ENCODE measurements around the gene EXOC7.

The EXOC7 gene, protein sequence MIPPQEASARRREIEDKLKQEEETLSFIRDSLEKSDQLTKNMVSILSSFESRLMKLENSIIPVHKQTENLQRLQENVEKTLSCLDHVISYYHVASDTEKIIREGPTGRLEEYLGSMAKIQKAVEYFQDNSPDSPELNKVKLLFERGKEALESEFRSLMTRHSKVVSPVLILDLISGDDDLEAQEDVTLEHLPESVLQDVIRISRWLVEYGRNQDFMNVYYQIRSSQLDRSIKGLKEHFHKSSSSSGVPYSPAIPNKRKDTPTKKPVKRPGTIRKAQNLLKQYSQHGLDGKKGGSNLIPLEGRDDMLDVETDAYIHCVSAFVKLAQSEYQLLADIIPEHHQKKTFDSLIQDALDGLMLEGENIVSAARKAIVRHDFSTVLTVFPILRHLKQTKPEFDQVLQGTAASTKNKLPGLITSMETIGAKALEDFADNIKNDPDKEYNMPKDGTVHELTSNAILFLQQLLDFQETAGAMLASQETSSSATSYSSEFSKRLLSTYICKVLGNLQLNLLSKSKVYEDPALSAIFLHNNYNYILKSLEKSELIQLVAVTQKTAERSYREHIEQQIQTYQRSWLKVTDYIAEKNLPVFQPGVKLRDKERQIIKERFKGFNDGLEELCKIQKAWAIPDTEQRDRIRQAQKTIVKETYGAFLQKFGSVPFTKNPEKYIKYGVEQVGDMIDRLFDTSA

DNA sequence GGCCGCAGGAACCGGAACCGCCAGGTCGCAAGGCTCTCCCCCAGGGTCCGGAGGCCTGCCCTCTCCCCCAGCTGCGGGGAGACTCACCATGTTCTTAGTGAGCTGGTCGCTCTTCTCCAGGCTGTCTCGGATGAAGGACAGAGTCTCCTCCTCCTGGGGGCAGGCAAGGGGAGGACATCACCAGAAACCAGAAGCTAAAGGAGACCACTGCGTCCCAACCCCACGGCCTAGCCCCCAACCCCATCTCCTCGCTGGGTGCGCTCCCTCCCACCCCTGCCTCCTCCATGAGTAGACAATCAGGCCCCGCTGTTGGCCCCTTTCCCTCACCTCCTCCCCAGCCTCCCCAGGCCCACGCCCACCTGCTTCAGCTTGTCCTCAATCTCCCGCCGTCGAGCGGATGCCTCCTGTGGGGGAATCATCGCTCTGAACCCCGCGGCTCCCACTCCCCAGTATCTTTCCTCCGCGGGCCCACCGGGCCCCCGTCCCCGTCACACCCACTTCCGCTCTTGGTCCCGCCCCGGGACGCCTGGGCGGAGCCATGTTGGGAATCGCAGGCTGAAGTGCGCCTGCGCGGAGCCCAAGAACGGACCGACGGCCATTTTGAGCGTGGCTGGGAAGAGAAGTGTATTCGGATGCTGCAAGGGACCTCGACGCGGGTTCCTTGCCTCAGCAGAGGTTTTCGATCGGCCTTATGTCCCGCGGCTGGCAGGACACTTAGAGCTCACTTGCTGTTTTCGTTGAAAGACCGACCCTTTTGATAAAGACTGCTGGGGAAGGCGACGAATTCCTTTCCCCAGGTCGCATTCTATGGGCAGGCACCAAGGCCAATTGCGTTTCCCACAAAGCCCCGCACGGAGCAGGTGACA is at the start of gene EXOC7:
Gene EXOC7, minus strand, starts transcription at position 514 of the 866 bp plus-strand sequence. Its CDS starts 95 bp downstream, at position 419.
- peak; percentile 94 for DNase-seq (ENCODE audit: low spot score)

DNA sequence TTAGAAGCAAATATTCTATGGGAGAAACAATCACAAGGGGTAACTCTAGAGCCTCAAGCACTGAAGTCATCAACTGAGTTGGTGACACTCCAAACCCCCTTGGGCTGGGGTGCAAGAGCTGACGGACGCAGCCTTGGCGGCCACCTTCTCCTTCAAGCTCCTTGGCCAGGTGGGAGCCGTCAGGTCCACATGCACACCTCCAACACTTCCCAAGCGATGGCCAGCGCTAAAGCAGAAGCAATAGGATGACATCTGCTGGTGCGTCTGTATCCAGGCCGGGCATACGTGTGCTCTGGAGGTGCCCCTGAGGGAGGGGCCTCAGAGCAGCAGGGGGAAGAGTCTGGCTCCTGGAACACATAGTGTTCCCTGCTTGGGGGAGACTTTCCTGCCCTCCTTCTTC is 49.6 kb upstream of the EXOC7 start:
- no peak for DNase-seq (ENCODE audit: low spot score)

DNA sequence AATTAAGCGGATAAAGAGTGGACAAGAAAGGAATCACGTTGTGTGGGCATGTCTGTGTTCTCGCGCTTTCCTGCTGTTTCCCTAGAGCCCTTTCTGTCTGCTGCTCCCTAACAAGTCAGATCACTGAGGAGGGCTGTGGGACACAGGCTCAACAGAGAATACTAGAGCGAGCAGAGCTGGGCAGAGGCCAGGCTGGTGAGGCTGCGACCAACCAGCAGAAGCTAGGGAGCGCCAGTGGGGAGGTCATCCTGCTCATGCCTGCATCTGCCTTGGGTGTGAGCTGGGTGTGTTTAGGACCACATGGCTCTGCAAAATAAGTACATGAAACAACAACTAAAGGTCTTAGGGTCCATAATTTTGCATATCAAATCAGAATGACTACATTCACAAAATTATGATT is 49.0 kb upstream of the EXOC7 start:
- no peak for DNase-seq (ENCODE audit: low spot score)

DNA sequence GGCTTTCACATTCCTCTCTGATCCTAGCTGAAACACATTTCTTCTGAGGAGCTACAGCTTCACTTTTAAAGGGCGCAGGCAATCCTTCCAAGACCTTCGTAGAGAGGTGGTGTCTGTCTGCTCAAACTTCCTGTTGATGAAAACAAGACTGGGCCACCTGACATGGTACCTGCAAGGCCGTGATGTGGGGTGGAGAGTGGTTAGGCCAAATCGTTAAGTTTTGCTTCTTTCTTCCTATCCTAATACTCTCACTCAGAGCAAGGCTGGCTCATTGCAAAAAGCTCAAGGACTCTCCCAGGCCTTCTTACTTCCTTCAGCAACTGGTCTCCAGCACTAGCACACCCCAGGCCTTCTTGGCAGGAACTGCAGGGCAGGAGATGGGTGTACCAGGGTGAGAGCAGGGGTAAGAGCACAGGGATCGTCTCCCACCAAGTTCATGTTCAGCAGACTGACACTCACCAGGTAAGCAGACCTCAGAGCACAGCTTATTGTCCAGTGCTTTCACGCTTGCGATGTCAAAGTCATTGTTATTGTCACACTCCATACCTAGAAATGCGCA is 48.4 kb upstream of the EXOC7 start:
- no peak for DNase-seq (ENCODE audit: low spot score)

DNA sequence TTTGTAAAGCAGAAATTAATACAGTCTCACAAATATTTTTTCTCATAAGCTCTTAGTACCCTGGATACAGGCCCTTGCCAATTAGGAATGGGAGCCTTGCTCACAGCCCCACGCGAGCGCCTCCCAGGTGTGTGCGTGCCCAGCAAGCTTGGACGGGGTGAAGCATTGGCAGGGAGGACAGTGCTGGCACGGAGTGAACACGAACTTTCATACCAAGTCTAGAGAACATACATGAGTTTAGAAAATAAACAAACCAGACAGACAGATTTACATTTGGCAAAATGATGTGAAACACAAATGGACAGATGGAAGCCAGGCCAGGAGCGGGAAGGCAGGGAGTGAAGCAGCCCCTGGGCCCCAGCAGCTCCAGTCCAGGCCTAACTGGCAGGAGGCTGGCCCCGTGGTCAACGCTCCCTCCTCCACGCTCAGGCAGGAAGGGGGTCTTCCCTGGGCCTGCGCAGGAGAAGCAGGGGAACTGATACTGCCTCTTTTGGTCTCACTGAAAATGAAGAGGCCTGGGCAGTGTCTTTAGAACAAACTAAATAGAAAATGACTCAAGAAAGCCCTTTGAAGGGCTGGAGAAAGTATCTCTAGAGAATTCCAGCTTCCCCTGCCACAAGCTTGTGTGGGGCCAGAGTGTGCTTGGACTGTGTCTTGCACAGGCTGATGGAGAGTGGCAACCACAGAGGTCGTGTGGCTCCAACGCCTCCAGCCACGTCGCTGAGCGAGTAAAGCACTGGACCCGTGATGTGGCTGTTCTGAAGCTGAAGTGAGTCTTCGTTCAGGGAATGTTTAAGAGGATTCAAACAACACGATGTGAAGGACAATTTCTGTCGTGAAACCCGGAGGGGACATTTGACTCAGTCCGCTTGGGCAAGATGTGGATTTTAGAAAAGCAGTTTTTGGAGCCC is 47.4 kb upstream of the EXOC7 start:
- no peak for DNase-seq (ENCODE audit: low spot score)

DNA sequence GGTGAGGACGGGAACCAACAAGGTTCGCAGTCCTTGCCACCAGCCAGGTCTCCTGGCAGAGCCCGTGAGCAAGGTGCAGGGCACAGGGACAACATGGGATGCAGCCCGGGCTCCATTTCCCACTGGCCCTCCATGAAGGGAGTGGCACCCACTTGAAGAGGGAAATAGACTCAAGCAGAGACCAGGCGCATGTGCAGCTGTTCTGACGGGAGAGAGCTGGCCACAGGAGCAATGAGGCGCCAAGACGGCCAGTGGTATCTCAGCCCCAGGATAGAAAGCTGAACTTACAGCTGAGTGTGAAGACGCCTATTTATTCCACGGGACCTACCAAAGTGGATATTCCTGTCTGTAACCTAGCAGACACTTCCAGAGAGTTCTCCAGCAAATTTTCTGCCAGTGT is 45.6 kb upstream of the EXOC7 start:
- no peak for DNase-seq (ENCODE audit: low spot score)

DNA sequence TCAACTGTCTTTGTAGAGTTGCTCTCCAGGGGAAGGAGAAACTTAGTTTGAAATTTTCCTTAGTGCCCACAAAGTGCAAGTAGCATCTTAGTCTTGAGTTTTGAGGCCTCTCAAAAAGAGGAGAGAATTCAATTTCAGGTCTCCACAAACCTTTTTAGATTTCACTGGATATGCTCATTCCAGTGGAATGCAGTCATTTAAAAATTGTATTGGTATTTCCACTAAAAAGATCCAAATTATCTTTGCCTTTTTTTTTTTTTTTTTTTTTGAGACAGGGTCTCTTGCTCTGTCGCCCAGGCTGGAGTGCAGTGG is 44.4 kb upstream of the EXOC7 start:
- DNase-seq (ENCODE audit: low spot score) = no peak

DNA sequence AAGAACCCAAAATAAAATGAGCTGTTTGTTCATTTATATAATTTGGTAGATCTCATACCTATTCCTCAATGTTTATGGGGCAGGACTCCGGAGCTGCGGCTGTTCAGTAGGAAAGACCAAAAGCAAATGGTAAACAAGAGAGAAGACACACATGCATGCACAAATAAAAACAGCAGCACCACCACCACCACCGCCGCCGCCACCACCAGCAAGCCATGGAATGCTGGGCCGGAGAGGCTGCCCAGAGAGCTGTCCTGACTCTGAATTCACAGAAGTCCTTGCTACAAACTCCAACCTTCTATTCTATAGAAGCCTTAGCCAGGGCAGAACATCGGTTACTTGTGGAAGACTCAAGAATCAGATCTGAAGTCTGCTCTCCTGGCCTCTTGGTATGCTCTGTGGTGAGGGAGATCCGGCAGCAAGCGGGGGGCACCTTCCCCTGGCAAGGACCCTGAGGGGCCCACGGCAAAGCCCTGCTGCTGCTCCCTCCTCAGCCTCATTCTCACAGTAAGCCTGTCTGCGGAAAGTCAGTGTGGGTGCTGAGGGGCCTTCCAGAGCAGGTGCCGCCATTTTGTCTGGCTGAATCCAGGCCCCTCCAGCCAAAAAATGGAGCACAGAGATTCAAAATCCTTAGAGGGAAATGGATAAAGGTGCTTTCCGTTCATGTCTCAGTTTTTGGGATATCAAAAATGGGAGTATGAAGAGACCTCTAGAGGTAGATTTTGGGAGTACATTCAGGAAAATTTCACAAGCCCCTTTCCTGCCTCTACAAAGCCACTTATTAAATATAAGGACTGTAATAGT is 43.8 kb upstream of the EXOC7 start:
- DNase-seq (ENCODE audit: low spot score) = no peak

DNA sequence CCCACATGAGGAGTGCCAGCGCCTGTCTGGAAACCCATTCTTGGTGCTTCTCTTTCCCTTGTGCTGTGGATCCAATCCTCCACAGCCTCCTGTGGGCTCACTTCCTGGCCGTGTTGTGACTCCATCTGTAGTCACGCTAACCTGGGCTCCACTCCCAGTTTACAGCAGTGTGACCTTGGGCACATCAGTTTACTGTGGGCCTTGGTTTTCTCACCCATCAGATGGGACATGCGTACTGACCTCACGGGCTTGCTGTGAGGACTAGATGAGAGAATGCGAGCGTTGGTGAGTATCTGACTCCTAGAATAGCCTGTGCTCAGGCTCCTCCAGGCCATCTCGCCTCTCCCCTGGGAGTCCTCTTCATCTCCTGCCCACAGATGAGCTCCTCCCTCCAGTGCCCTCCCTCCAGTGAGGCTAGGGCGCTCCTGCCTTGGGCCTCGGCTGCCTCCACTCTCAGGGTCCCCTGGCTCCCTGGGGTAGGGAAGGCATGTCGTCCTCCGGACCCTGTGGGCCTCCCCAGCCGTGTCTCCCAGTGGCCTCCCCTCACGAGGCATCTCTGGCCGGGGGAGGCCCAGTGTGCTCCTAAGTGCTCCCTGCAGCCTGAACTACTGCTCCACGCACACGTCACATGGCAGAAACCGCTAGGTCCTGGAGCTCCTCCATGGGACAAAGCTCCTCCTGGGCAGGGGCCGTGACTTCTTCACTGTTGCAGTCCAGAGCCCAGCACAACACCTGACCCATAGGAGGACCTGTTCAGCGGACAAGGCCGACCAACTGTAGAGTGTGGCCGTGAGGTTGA is 42.7 kb upstream of the EXOC7 start:
- DNase-seq (ENCODE audit: low spot score) = peak; percentile 55

DNA sequence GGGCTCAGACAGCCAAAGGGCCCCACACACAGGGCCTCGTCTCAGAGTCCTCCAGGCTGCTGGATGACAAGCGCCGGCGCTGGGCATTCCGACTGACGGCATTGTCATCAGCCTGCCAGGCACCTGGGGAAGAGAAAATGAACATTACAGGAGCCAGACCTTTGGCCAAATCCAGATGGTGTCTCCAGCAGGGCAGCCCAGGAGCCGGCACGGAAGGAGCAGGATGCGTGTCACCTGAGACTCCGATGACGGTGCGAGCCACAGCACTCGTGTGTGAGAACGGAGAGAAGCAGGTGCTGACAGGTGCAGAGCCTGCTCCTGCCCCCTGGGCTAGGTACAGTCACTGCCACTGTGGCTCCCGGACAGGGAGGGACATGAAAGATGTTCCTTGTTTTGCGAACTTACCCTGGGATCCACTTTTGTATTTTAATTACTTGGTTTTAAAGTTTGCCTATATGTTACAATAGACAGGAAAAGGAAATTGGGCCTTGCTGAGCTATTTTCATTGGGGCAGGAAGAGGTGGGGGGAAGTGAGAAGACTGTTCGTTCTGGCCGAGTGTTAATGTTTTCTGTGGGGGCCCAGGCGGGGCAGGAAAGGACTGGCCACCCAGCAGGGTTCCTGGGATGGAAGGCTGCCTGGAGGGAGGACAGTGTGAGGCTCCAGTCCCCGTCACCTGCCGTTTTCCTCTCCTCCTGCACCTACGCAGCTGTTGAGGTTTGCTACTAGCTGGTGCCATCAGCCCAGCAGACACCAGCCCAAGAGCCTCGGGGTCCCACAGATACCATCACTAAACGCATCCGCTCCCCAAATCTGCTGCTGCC is 41.9 kb upstream of the EXOC7 start:
- DNase-seq (ENCODE audit: low spot score) = peak; percentile 59

DNA sequence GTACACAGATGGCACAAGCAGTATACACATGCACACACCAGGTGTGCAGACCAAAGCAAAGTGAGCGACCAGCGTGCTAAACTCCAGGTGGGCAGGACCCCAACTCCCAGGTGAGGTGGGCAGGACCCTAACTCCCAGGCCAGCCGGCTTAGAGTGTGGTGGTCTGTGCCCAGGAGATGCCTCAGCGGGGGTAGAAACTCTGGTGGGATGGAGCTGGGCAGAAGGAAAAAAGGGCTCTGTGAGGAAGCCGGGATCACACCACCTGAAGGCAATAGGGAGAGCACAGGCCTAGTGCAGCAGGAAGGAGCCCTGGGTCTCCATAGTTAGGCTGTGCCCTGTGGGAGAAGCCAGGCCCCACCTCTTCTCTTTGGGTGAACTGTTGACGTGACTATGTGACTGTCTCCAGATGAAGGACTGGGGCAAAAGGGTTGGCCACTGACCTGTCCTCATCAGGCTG is 39.0 kb upstream of the EXOC7 start:
- DNase-seq (ENCODE audit: low spot score) = no peak

DNA sequence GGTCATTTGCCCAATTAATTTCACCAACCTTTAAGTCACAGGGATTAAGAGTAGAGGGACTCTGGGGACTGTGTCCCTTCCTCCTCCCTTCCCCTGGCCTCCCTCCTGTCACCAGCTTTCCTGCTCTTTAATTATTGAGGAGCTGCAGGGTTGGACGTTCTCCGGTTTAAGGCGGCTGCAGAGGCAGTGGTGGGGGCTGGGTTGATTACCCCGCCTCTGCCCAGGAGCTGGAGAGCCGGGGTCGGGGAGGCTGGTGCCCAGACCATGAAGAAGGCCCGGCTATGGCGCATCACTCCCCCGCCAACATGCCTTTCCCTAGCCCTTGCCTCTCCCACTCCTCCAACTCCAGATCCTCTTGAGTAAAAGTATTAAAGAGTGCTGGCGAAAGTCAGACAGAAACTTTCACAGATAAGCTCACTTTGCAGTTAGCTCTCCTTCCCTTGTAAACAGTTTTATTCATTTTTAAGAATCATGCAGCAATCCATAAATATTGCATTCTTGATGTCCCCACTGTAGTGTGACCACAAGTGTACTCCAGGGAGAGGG is 38.5 kb upstream of the EXOC7 start:
- DNase-seq (ENCODE audit: low spot score) = no peak

DNA sequence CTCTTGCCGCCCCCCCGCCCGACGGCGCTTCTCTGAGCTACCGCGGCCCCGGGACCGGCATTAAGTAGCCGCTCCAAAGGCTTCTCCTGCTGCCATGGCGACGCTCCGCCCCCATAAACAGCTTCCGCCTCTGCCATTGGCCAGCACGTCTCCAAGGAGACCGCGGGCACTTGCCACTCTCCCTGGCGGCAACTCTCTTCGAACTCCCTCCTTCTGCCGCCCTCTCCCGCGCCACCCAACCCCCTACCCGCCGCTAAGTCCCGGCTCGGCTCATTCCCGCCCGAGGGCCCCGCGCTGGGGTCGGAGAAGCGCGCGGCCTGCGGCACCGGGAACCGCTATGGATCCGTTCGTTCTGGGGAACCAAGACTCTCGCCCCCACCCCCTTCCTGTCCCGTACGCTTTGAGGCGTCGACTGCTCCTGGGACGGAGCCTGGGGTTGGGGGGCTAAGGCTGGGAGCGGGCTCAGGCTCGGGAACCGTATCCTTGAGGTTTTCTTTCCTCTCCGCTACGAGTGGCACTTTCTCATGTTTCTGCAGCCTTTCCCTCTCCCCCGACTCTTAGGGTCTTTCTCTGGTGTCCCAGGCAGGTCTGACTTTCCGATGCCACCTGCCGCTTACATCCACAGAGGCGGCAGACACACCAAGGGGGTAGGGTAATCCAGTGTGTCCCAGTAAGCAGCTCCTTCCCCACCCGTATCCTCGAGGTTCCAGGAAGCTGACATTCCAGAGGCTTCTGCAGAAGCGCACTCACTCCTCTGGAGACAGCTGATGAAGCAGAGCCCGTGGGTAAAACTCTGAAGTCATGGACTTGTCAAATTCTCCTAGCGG is 37.8 kb upstream of the EXOC7 start, which contains the start of gene FOXJ1:
Gene FOXJ1, minus strand, starts transcription at position 34 of the 827 bp plus-strand sequence. CDS start 850 bp downstream, outside the sequence.
- peak; percentile 90 for DNase-seq (ENCODE audit: low spot score)

DNA sequence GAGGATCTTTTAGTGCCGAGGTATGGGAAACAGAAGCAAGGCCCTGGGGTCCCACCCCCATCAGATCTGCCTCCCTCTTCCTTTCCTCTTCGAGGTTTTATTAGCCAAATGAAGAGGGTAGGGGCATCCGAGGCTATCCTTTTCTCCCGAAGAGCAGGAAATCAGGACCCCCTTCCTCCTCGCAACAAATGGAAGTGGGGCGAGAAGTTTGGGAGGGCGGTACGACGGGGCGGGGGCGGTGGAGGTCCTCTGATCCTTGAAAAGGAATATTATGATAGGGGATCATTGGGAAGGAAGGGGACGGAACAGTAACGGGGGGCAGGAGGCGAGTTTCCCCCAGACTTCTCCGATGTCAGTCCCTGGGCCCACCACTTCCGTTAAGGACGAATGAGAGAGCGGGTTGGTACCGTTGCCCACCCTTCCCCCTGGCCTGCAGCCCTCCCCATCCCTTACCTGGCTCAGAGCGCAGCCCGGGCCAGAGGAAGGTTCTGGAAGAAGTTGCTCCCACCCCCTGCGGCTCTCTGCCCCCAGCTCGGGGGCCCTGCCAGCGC is 37.1 kb upstream of the EXOC7 start:
- no peak for DNase-seq (ENCODE audit: low spot score)

DNA sequence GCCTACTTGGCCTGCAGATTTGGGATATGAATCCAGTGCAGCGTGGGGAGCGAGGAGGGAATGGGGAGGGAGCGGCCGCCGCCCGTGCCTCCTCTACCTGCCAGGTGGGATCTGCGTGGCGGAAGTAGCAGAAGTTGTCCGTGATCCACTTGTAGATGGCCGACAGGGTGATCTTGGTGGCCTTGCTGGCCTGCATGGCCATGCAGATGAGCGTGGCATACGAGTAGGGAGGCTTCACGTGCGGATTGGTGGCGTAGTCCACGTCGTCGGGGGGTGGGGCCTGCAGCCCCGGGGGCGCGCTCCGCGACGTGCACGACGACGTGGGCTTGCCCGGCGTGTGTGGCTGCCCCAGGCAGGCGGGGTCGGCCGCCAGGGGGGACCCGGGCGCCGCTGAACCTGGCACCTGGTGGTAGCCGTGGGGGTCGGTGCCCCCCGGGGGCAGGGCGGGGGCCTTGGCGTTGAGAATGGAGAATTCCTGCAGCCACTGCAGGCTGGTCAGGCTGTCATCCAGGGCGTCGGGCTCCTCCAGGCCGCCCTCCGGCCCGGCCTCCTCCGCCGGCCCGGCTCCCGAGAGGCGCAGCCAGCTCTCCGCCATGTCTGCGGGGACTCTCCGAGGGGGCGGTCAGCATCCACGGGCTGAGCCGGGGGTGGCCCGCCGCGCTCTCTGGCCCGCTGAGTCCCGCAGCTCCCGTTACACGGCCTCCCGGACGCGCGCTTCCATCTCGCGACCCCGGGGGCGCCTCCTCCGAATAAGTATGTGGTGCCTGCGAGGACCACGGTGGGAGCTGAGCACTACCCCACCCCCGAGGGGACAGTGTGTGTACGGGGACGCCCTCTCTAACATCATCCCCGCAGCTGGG is 36.4 kb upstream of the EXOC7 start:
- DNase-seq (ENCODE audit: low spot score) = peak; percentile 52
